Sigmoid colon (tissue), 4 donors: ENCODE results near the gene OSMR.

Source experiments
- CTCF ChIP-seq, 4 experiments: fragments of 450-650 bp in 3 of 4; fragments of 200-600 bp in 1 of 4; IDR thresholded peaks; one replicate each; pipeline ENCODE4 v1.5.1; 2016 to 2019; ENCODE audit warnings: antibody characterized with exemption in 4 of 4, mild to moderate bottlenecking in 3 of 4, moderate library complexity in 2 of 4
- POLR2AphosphoS5 ChIP-seq, 4 donors: sonication (generic); formaldehyde crosslinking; IDR thresholded peaks; one replicate each; pipeline ENCODE4 v1.6.1; 2017; ENCODE audit warnings: antibody characterized with exemption in 4 of 4

GRCh38 chr5:38885208-38885607, 39.4 kb downstream of the OSMR start:
- TF ChIP-seq POLR2AphosphoS5 (IDR thresholded peaks at IDR 0.05) (no peak), CTCF (IDR thresholded peaks at IDR 0.05) (no peak)
